Hindlimb muscle (tissue), 1 donor: ENCODE data around the gene SGPL1. TPM values are rescaled to one million over a fixed set of nuclear protein-coding genes. Genes with fewer than 3 reads are reported as not detected.
"Not testable (repeated sequence)": the region's sequence is repeated elsewhere in the genome, so short reads cannot be mapped to it uniquely, and the experiment has no call there.

Source experiments
- DNase-seq: peaks from one replicate; pipeline ENCODE4 v3.0.0-alpha.2; 2013
- polyA plus RNA-seq: library from polyadenylated mRNA; unstranded; fragments of 120-200 nt; gene quantifications from one replicate; pipeline ENCODE4 v1.2.1, GENCODE V29; 2013; ENCODE audit not compliant: insufficient read length

Gene SGPL1
- polyA plus RNA-seq, result 31.7 TPM

- DNase-seq, result peak; percentile 86
Observed at GRCh38 chr10:70815504-70816219, at the start of gene SGPL1. Gene SGPL1 (plus strand): TSS chr10:70815948. CDS start chr10:70816854, 906 bp downstream.

- not testable (repeated sequence) for DNase-seq
Observed at GRCh38 chr10:70768026-70768685, 47.6 kb upstream of the SGPL1 start.

- DNase-seq, result no peak
Observed at GRCh38 chr10:70769121-70769520, 46.6 kb upstream of the SGPL1 start.

- DNase-seq, result no peak
Observed at GRCh38 chr10:70770001-70770400, 45.7 kb upstream of the SGPL1 start.

- not testable (repeated sequence) for DNase-seq
Observed at GRCh38 chr10:70770516-70770915, 45.2 kb upstream of the SGPL1 start.

GRCh38 chr10:70771311-70772194 is 44.2 kb upstream of the SGPL1 start:
- no peak for DNase-seq

- no peak for DNase-seq
Observed at GRCh38 chr10:70772627-70773026, 43.1 kb upstream of the SGPL1 start.

- DNase-seq, result no peak
Observed at GRCh38 chr10:70773461-70773860, 42.3 kb upstream of the SGPL1 start.

- no peak for DNase-seq
Observed at GRCh38 chr10:70773965-70774809, 41.6 kb upstream of the SGPL1 start.

GRCh38 chr10:70774810-70775678 is 40.7 kb upstream of the SGPL1 start:
- no peak for DNase-seq

- DNase-seq, result no peak
Observed at GRCh38 chr10:70775679-70776454, 39.9 kb upstream of the SGPL1 start.

- DNase-seq, result no peak
Observed at GRCh38 chr10:70776455-70777005, 39.2 kb upstream of the SGPL1 start.

- DNase-seq, result no peak
Observed at GRCh38 chr10:70777063-70777875, 38.5 kb upstream of the SGPL1 start.

- no peak for DNase-seq
Observed at GRCh38 chr10:70778267-70778924, 37.4 kb upstream of the SGPL1 start.

GRCh38 chr10:70779088-70779487 is 36.7 kb upstream of the SGPL1 start:
- no peak for DNase-seq

- no peak for DNase-seq
Observed at GRCh38 chr10:70779511-70780369, 36.0 kb upstream of the SGPL1 start.

GRCh38 chr10:70780370-70780760 is 35.4 kb upstream of the SGPL1 start:
- DNase-seq, result no peak

- DNase-seq, result no peak
Observed at GRCh38 chr10:70780772-70781171, 35.0 kb upstream of the SGPL1 start.
